Uterus (tissue), 4 donors: ENCODE data around the gene MAPK6. TPM values are rescaled to one million over a fixed set of nuclear protein-coding genes. Genes with fewer than 3 reads are reported as not detected.

ENCODE experiments used
- DNase-seq, 2 donors: peaks; one replicate each; pipeline ENCODE4 v3.0.0-alpha.2; 2019 to 2020
- H3K27ac ChIP-seq, 2 donors: fragments of 200-600 bp; sonication (generic); 1 replicate in 1 of 2; 2 replicates in 1 of 2; pipeline ENCODE4 v1.5.1; 2016 to 2018
- H3K27me3 ChIP-seq, 2 donors: fragments of 200-600 bp; sonication (generic); one replicate each; pipeline ENCODE4 v1.5.1; 2018 to 2019; ENCODE audit warnings: control low read depth in 1 of 2
- H3K36me3 ChIP-seq, 2 donors: fragments of 200-600 bp; sonication (generic); one replicate each; pipeline ENCODE4 v1.5.1; 2019; ENCODE audit warnings: control low read depth in 1 of 2
- H3K4me1 ChIP-seq, 2 donors: fragments of 200-600 bp; sonication (generic); one replicate each; pipeline ENCODE4 v1.5.1; 2018 to 2019; ENCODE audit warnings: control low read depth in 1 of 2
- H3K4me3 ChIP-seq, 2 donors: fragments of 200-600 bp; sonication (generic); 1 replicate in 1 of 2; 2 replicates in 1 of 2; pipeline ENCODE4 v1.5.1; 2018 to 2019; ENCODE audit warnings: mild to moderate bottlenecking in 1 of 2
- H3K9me3 ChIP-seq, 2 donors: fragments of 200-600 bp; sonication (generic); one replicate each; pipeline ENCODE4 v1.5.1; 2019; ENCODE audit warnings: control low read depth in 1 of 2
- CTCF ChIP-seq, 4 experiments: fragments of 200-600 bp in 2 of 4; fragments of 450-650 bp in 2 of 4; sonication (generic) in 2 of 4; IDR thresholded peaks; one replicate each; pipeline ENCODE4 v1.5.1; 2016 to 2019; ENCODE audit warnings: antibody characterized with exemption in 4 of 4, mild to moderate bottlenecking in 2 of 4, moderate library complexity in 1 of 4
- POLR2A ChIP-seq, 2 donors: fragments of 450-650 bp; IDR thresholded peaks; one replicate each; pipeline ENCODE4 v1.6.1; 2016; ENCODE audit warnings: antibody characterized with exemption in 2 of 2, mild to moderate bottlenecking in 1 of 2, moderate library complexity in 1 of 2
- intact Hi-C: fragments of 100-400 bp; cut with DNase I; formaldehyde crosslinking; loops from one replicate; pipeline ENCODE4 v1.15.1; 2023; ENCODE audit warnings: low total_unique reads
- total RNA-seq, 4 donors: library from RNA; depleted of rRNA in 3 of 4; stranded (reverse); fragments of >200 nt in 3 of 4; gene quantifications; one replicate each; pipeline versions ENCODE4 v1.1.0 to v1.2.4, GENCODE V29; 2014 to 2023
- donor health status: DM: yes; HTN: yes; CAD: no.

MAPK6 gene
- total RNA-seq, 4 donors from 2014 or later: 11.5 to 47.1 (median 30.0) TPM

GRCh38 chr15:52021128-52021671, 2.2 kb downstream of the MAPK6 start:
- no peak for TF ChIP-seq CTCF (IDR thresholded peaks at IDR 0.05)
- TF ChIP-seq POLR2A (IDR thresholded peaks at IDR 0.05): no peak
- Histone ChIP-seq H3K36me3 (no peaks in the 10 kb centered on the region), H3K27ac (peak overlapping the region; percentile 93 to 99), H3K27me3 (no peaks in the 10 kb centered on the region), H3K4me1 (peaks cover 0 to 5% of the 10 kb centered on the region in 2 donors), H3K9me3 (no peaks in the 10 kb centered on the region), H3K4me3 (peak overlapping the region; percentile 47 to 63)
- intact Hi-C loops: no loop called here
- peak in 1 of 2 donors; percentile 70 for DNase-seq

GRCh38 chr15:52021892-52022540, 3.0 kb downstream of the MAPK6 start:
- Histone ChIP-seq H3K27me3 (no peaks in the 10 kb centered on the region), H3K4me3 (no peak overlapping the region), H3K36me3 (no peaks in the 10 kb centered on the region), H3K9me3 (no peaks in the 10 kb centered on the region), H3K27ac (peak overlapping the region; percentile 93 to 99), H3K4me1 (peaks cover 0 to 5% of the 10 kb centered on the region in 2 donors)
- no peak for DNase-seq
- TF ChIP-seq CTCF (IDR thresholded peaks at IDR 0.05) (no peak), POLR2A (IDR thresholded peaks at IDR 0.05) (no peak)
- intact Hi-C loops: no loop called here

GRCh38 chr15:52023169-52023922, 4.3 kb downstream of the MAPK6 start:
- no peak for DNase-seq
- H3K27ac ChIP-seq: peak overlapping the region in 1 of 2 donors; percentile 99
- H3K4me1 ChIP-seq: peaks cover 0 to 5% of the 10 kb centered on the region in 2 donors
- H3K27me3 ChIP-seq: no peaks in the 10 kb centered on the region
- no peaks in the 10 kb centered on the region for H3K9me3 ChIP-seq
- TF ChIP-seq POLR2A (IDR thresholded peaks at IDR 0.05) (no peak), CTCF (IDR thresholded peaks at IDR 0.05) (no peak)
- H3K4me3 ChIP-seq: no peak overlapping the region
- no peaks in the 10 kb centered on the region for H3K36me3 ChIP-seq
- intact Hi-C loops: no loop called here

GRCh38 chr15:52028431-52029093, 9.5 kb downstream of the MAPK6 start:
- DNase-seq: no peak
- Histone ChIP-seq H3K27me3 (no peaks in the 10 kb centered on the region), H3K4me1 (no peaks in the 10 kb centered on the region), H3K36me3 (no peaks in the 10 kb centered on the region), H3K9me3 (no peaks in the 10 kb centered on the region), H3K27ac (no peak overlapping the region), H3K4me3 (no peak overlapping the region)
- TF ChIP-seq POLR2A (IDR thresholded peaks at IDR 0.05) (no peak), CTCF (IDR thresholded peaks at IDR 0.05) (no peak)
- intact Hi-C loops: no loop called here
